Lower lobe of right lung (tissue), 2 donors: ENCODE results near the gene RECK. TPM values are rescaled to one million over a fixed set of nuclear protein-coding genes. Genes with fewer than 3 reads are reported as not detected.
"Not testable (repeated sequence)": the region's sequence is repeated elsewhere in the genome, so short reads cannot be mapped to it uniquely, and the experiment has no call there.

Experiments used
- ATAC-seq, 2 donors: fragments of 200-7000 bp; cut with Tn5 transposase; one replicate each; pipeline ENCODE4 v1.9.1; 2020 to 2022; ENCODE audit warnings: mild to moderate bottlenecking in 2 of 2, moderate library complexity in 2 of 2
- DNase-seq: peaks from one replicate; pipeline ENCODE4 v3.0.0-alpha.2; 2020
- H3K27ac ChIP-seq: fragments of 200-600 bp; one replicate; pipeline ENCODE4 v1.8.0; 2022
- H3K27me3 ChIP-seq: fragments of 200-600 bp; one replicate; pipeline ENCODE4 v1.8.0; 2022; ENCODE audit warnings: low read depth
- H3K36me3 ChIP-seq: fragments of 200-600 bp; one replicate; pipeline ENCODE4 v1.8.0; 2022; ENCODE audit warnings: mild to moderate bottlenecking
- H3K4me1 ChIP-seq: fragments of 200-600 bp; one replicate; pipeline ENCODE4 v1.8.0; 2022
- H3K4me3 ChIP-seq: fragments of 200-600 bp; one replicate; pipeline ENCODE4 v1.8.0; 2022; ENCODE audit warnings: mild to moderate bottlenecking
- H3K9me3 ChIP-seq: fragments of 200-600 bp; one replicate; pipeline ENCODE4 v1.8.0; 2022
- CTCF ChIP-seq: fragments of 200-600 bp; IDR thresholded peaks from one replicate; pipeline ENCODE4 v1.8.0; 2022; ENCODE audit warnings: antibody characterized with exemption, mild to moderate bottlenecking
- intact Hi-C: fragments of 100-400 bp; cut with DNase I; formaldehyde crosslinking; loops from one replicate; pipeline ENCODE4 v1.11.0; 2022
- total RNA-seq: library from RNA; stranded (reverse); fragmentation: NEBNext Ultra II Directional; extraction: Animal tissue kit (Norgen Biotek cat#: 25700); gene quantifications from one replicate; pipeline ENCODE4 v1.2.1, GENCODE V29; 2021
- donor health status: DM: no; HTN: yes; CAD: no; lungs with severe emphysema.

Gene RECK
- total RNA-seq, 1 donor from 2014 or later = 15.2 TPM

GRCh38 chr9:36156116-36156515, 119.4 kb downstream of the RECK start:
- intact Hi-C loops = no loop called here
- Histone ChIP-seq H3K4me1 (peaks cover 63% of the 10 kb centered on the region), H3K4me3 (no peak overlapping the region), H3K27me3 (no peaks in the 10 kb centered on the region), H3K36me3 (peaks cover 5% of the 10 kb centered on the region), H3K9me3 (no peaks in the 10 kb centered on the region), H3K27ac (no peak overlapping the region)
- DNase-seq = no peak
- no peak for ATAC-seq
- TF ChIP-seq CTCF = no peak

- H3K4me3 ChIP-seq = no peak overlapping the region
These were observed 121.4 kb downstream of the RECK start for GRCh38 chr9:36158122-36158521.

GRCh38 chr9:36158917-36159316, 122.2 kb downstream of the RECK start:
- Histone ChIP-seq H3K27me3 (no peaks in the 10 kb centered on the region), H3K4me3 (no peak overlapping the region), H3K4me1 (peaks cover 47% of the 10 kb centered on the region), H3K27ac (peak overlapping the region; percentile 65), H3K36me3 (peaks cover 5% of the 10 kb centered on the region), H3K9me3 (no peaks in the 10 kb centered on the region)
- ATAC-seq (no peak), DNase-seq (no peak)
- no peak for TF ChIP-seq CTCF
- intact Hi-C loops = no loop called here

More at GRCh38 chr9:36158122-36158521, 121.4 kb downstream of the RECK start:
- Histone ChIP-seq H3K27ac (peak overlapping the region; percentile 65), H3K9me3 (no peaks in the 10 kb centered on the region), H3K36me3 (peaks cover 5% of the 10 kb centered on the region), H3K27me3 (no peaks in the 10 kb centered on the region), H3K4me1 (peaks cover 46% of the 10 kb centered on the region)
- ATAC-seq (peak; percentile 8 to 11), DNase-seq (no peak)
- intact Hi-C loops = no loop called here
- TF ChIP-seq CTCF = no peak

GRCh38 chr9:36159509-36159908, 122.8 kb downstream of the RECK start:
- H3K36me3 ChIP-seq, H3K4me3 ChIP-seq, intact Hi-C loops, H3K9me3 ChIP-seq, H3K27me3 ChIP-seq, ATAC-seq, DNase-seq: not testable (repeated sequence)
- H3K4me1 ChIP-seq = peaks cover 41% of the 10 kb centered on the region
- H3K27ac ChIP-seq = peak overlapping the region; percentile 65

- ATAC-seq, H3K9me3 ChIP-seq, H3K27ac ChIP-seq, H3K4me3 ChIP-seq, DNase-seq, intact Hi-C loops, H3K27me3 ChIP-seq, H3K36me3 ChIP-seq: not testable (repeated sequence)
- H3K4me1 ChIP-seq = peaks cover 35% of the 10 kb centered on the region
These were observed 123.4 kb downstream of the RECK start for GRCh38 chr9:36160126-36160525.

GRCh38 chr9:36161187-36161586, 124.5 kb downstream of the RECK start:
- no peak for DNase-seq
- Histone ChIP-seq H3K9me3 (no peaks in the 10 kb centered on the region), H3K36me3 (peaks cover 5% of the 10 kb centered on the region), H3K27ac (no peak overlapping the region), H3K4me1 (peaks cover 31% of the 10 kb centered on the region), H3K27me3 (no peaks in the 10 kb centered on the region), H3K4me3 (no peak overlapping the region)
- intact Hi-C loops = no loop called here
- no peak for TF ChIP-seq CTCF
- no peak for ATAC-seq

GRCh38 chr9:36162211-36162738, 125.6 kb downstream of the RECK start:
- no peak overlapping the region for H3K4me3 ChIP-seq
- H3K9me3 ChIP-seq = no peaks in the 10 kb centered on the region
- no peaks in the 10 kb centered on the region for H3K36me3 ChIP-seq
- ATAC-seq (no peak), DNase-seq (no peak)
- H3K27ac ChIP-seq = no peak overlapping the region
- TF ChIP-seq CTCF = no peak
- intact Hi-C loops = no loop called here
- no peaks in the 10 kb centered on the region for H3K27me3 ChIP-seq
- peaks cover 38% of the 10 kb centered on the region for H3K4me1 ChIP-seq
